ENCODE results near the gene NINL. TPM values are rescaled to one million over a fixed set of nuclear protein-coding genes. Genes with fewer than 3 reads are reported as not detected.

NINL gene
- total and polyA plus RNA-seq, 4 donors = 1.9 to 3.6 (median 2.8) TPM

DNA sequence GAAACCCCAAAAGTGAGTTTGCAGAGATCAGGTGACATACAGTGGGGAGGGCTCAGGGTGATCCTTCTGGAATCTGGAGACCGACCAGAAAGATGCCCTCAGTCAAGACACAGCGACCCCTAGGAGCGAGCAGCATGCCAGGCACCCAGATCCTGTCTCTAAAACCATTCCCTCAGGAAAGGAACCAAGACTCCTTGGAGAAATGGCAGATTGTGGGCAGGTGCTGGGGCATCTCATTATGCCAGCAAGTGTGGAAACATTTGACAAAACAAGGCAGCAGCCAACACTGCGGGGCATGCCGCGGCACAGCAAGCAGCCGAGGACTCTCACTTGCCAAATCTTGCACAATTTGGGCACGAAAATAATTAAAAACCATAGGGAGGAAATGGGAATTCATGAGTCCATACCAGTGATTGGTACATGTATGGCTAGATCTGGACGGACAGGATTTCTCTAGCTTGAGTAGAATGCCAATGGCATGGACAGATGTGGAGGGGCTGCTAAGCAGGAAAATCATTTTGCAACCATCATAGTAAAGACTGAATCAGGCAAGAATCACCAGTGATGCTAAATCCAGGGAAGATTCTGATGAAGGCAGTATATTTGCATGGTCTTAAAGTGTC lies 101.0 kb downstream of the NINL start (continued):
- TF ChIP-seq, protein P1, sequence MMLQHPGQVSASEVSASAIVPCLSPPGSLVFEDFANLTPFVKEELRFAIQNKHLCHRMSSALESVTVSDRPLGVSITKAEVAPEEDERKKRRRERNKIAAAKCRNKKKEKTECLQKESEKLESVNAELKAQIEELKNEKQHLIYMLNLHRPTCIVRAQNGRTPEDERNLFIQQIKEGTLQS (IDR thresholded peaks at IDR 0.05) = no peak
- no peak for TF ChIP-seq EGR1 (IDR thresholded peaks at IDR 0.05; ENCODE audit: low read depth in 2 of 2)

DNA sequence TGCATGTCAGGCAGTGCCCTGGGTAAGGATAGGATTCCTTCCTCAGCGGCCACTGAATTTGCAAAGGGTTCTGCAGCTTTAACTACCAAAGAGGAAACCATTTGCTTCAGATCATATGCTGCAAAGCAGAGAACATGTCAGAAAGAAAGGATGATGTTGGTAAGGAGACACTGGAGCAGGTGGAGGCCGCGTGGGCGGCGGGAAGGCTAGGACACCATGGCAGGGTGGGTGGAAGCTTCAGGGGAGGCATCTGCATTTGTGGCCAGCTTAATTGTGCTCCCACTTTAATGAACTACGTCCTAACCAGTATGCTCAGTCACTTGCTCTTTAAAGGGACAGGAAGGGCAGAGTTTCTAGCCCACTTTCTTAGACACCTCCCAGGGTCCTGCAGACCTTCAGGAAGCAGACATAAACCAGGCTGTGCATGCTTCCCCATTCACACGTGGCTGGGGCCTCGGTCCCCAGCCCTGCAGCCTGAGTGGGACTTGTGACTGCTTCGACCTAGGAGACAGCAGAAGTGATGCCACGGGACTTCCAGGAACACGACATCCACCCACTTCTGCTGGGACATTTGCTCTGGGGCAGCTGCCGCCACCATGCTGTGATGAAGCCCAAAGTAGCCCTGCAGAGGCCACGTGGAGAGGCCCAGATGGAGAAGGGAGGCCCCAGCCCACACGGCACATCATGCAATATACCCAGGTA lies 101.7 kb downstream of the NINL start:
- peaks cover 0 to 31% (median 12%) of the 10 kb centered on the region in 4 donors for H3K36me3 ChIP-seq (ENCODE audit: control insufficient read depth in 4 of 4, insufficient read depth in 3 of 4, low read depth in 1 of 4, low read length in 3 of 4)

More for the DNA sequence above, 101.7 kb downstream of the NINL start:
- Histone ChIP-seq H3K27me3 (ENCODE audit: control insufficient read depth in 4 of 4, insufficient read depth in 4 of 4, low read length in 3 of 4) (no peaks in the 10 kb centered on the region), H3K4me1 (ENCODE audit: control insufficient read depth in 4 of 4, insufficient read depth in 4 of 4, low read length in 3 of 4) (no peaks in the 10 kb centered on the region), H3K4me3 (ENCODE audit: low read depth in 1 of 3, low read length in 3 of 3) (no peak overlapping the region), H3K9me3 (ENCODE audit: control insufficient read depth in 4 of 4, low read length in 3 of 4) (no peaks in the 10 kb centered on the region), H3K27ac (ENCODE audit: low read depth in 1 of 2, low read length in 2 of 2) (no peak overlapping the region), H3K9ac (ENCODE audit: low read depth in 1 of 2, low read length in 2 of 2) (no peak overlapping the region)
- TF ChIP-seq RAD21 (IDR thresholded peaks at IDR 0.05) = no peak
- no peak for TF ChIP-seq EGR1 (IDR thresholded peaks at IDR 0.05; ENCODE audit: low read depth in 2 of 2)
- TF ChIP-seq TAF1 (conservative IDR thresholded peaks at IDR 0.05) = no peak
- TF ChIP-seq, protein P2, sequence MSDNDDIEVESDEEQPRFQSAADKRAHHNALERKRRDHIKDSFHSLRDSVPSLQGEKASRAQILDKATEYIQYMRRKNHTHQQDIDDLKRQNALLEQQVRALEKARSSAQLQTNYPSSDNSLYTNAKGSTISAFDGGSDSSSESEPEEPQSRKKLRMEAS (IDR thresholded peaks at IDR 0.05) = no peak
- no peak for TF ChIP-seq FOXA1 (IDR thresholded peaks at IDR 0.05)
- no peak for TF ChIP-seq HNF4A (conservative IDR thresholded peaks at IDR 0.05)
- TF ChIP-seq, protein P3, sequence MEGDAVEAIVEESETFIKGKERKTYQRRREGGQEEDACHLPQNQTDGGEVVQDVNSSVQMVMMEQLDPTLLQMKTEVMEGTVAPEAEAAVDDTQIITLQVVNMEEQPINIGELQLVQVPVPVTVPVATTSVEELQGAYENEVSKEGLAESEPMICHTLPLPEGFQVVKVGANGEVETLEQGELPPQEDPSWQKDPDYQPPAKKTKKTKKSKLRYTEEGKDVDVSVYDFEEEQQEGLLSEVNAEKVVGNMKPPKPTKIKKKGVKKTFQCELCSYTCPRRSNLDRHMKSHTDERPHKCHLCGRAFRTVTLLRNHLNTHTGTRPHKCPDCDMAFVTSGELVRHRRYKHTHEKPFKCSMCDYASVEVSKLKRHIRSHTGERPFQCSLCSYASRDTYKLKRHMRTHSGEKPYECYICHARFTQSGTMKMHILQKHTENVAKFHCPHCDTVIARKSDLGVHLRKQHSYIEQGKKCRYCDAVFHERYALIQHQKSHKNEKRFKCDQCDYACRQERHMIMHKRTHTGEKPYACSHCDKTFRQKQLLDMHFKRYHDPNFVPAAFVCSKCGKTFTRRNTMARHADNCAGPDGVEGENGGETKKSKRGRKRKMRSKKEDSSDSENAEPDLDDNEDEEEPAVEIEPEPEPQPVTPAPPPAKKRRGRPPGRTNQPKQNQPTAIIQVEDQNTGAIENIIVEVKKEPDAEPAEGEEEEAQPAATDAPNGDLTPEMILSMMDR (IDR thresholded peaks at IDR 0.05; ENCODE audit: low read depth, low read length, missing input control) = no peak
- no peak for TF ChIP-seq GABPA (IDR thresholded peaks at IDR 0.05 in 1 of 2, conservative IDR thresholded peaks at IDR 0.05 in 1 of 2)
- TF ChIP-seq RXRA (IDR thresholded peaks at IDR 0.05) = no peak
- no peak for TF ChIP-seq JUND (IDR thresholded peaks at IDR 0.05)
- TF ChIP-seq, protein P4, sequence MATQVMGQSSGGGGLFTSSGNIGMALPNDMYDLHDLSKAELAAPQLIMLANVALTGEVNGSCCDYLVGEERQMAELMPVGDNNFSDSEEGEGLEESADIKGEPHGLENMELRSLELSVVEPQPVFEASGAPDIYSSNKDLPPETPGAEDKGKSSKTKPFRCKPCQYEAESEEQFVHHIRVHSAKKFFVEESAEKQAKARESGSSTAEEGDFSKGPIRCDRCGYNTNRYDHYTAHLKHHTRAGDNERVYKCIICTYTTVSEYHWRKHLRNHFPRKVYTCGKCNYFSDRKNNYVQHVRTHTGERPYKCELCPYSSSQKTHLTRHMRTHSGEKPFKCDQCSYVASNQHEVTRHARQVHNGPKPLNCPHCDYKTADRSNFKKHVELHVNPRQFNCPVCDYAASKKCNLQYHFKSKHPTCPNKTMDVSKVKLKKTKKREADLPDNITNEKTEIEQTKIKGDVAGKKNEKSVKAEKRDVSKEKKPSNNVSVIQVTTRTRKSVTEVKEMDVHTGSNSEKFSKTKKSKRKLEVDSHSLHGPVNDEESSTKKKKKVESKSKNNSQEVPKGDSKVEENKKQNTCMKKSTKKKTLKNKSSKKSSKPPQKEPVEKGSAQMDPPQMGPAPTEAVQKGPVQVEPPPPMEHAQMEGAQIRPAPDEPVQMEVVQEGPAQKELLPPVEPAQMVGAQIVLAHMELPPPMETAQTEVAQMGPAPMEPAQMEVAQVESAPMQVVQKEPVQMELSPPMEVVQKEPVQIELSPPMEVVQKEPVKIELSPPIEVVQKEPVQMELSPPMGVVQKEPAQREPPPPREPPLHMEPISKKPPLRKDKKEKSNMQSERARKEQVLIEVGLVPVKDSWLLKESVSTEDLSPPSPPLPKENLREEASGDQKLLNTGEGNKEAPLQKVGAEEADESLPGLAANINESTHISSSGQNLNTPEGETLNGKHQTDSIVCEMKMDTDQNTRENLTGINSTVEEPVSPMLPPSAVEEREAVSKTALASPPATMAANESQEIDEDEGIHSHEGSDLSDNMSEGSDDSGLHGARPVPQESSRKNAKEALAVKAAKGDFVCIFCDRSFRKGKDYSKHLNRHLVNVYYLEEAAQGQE (IDR thresholded peaks at IDR 0.05) = no peak
- TF ChIP-seq NR2F2 (IDR thresholded peaks at IDR 0.05) = no peak
- TF ChIP-seq, protein P5, sequence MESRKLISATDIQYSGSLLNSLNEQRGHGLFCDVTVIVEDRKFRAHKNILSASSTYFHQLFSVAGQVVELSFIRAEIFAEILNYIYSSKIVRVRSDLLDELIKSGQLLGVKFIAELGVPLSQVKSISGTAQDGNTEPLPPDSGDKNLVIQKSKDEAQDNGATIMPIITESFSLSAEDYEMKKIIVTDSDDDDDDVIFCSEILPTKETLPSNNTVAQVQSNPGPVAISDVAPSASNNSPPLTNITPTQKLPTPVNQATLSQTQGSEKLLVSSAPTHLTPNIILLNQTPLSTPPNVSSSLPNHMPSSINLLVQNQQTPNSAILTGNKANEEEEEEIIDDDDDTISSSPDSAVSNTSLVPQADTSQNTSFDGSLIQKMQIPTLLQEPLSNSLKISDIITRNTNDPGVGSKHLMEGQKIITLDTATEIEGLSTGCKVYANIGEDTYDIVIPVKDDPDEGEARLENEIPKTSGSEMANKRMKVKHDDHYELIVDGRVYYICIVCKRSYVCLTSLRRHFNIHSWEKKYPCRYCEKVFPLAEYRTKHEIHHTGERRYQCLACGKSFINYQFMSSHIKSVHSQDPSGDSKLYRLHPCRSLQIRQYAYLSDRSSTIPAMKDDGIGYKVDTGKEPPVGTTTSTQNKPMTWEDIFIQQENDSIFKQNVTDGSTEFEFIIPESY (IDR thresholded peaks at IDR 0.05) = no peak
- no peak for TF ChIP-seq SP1 (IDR thresholded peaks at IDR 0.05)
- DNase-seq (ENCODE audit: low spot score) = no peak
- 87% methylated on average over 14 of the region's 14 CpGs for WGBS

Measured in liver (tissue), 9 donors.